Superior temporal gyrus (tissue), 1 donor: ENCODE results near the gene POLR2A.
A peak's percentile ranks its signal among the peaks of the same experiment; 100 is the strongest.

Experiments
- DNase-seq: peaks from one replicate; pipeline ENCODE4 v3.0.0-alpha.2; 2016; ENCODE audit errors: extremely low spot score

Gene POLR2A

DNA sequence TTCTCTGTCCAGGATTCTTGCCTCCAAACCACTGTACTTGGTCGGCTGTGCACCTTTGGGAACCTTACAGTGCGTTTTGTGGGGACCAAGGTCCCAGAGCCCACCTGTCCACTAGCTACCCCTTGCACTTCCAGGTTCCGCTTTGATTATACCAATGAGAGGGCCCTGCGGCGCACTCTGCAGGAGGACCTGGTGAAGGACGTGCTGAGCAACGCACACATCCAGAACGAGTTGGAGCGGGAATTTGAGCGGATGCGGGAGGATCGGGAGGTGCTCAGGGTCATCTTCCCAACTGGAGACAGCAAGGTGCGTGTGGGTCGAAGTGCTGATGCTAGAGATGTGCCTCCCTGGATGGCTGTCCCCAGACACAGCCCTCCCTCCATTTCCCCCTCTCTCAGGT is 18.8 kb downstream of the POLR2A start:
- no peak for DNase-seq

DNA sequence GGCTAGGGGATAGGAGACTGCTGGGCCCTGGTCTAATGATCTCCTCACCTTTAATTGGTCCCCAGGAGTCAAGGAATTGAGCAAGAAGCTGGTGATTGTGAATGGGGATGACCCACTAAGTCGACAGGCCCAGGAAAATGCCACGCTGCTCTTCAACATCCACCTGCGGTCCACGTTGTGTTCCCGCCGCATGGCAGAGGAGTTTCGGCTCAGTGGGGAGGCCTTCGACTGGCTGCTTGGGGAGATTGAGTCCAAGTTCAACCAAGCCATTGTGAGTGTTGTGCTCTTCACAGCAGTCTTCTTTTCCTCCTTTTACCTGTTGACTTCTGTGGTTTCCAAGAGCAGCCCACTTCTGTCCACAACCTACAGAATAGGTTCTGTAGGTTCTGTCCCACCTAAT is 19.4 kb downstream of the POLR2A start:
- DNase-seq, result no peak

DNA sequence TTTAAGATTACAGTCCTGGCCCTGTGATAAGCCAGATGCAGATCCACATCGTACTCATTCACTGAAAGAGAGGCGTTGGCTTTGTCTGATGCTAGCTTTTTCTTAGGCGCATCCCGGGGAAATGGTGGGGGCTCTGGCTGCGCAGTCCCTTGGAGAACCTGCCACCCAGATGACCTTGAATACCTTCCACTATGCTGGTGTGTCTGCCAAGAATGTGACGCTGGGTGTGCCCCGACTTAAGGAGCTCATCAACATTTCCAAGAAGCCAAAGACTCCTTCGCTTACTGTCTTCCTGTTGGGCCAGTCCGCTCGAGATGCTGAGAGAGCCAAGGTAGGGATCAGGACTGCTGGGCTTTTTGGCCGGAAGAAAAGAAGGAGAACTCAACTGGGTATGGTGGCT is 24.0 kb downstream of the POLR2A start:
- no peak for DNase-seq

DNA sequence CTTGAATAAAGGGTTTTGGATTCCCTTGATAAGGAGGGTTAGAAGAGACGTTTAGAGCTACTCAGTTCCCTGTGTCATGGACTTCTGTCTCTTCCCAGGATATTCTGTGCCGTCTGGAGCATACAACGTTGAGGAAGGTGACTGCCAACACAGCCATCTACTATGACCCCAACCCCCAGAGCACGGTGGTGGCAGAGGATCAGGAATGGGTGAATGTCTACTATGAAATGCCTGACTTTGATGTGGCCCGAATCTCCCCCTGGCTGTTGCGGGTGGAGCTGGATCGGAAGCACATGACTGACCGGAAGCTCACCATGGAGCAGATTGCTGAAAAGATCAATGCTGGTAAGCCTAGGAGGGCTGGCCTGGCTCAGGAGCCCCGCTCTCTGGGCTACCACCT is 24.7 kb downstream of the POLR2A start:
- DNase-seq, result no peak

GRCh38 chr17:7509937-7510336 is 25.8 kb downstream of the POLR2A start:
- DNase-seq, result no peak

DNA sequence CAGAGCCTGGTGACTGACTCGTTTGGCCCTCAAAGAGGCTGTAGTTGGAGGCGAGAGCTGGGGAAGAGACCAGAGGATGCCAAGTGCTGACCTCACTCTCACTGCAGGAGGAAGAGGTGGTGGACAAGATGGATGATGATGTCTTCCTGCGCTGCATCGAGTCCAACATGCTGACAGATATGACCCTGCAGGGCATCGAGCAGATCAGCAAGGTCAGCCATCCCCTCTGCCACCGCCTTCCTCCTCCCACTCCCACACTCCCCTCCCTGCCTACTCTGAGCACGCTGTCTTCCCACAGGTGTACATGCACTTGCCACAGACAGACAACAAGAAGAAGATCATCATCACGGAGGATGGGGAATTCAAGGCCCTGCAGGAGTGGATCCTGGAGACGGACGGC is 26.9 kb downstream of the POLR2A start:
- no peak for DNase-seq

DNA sequence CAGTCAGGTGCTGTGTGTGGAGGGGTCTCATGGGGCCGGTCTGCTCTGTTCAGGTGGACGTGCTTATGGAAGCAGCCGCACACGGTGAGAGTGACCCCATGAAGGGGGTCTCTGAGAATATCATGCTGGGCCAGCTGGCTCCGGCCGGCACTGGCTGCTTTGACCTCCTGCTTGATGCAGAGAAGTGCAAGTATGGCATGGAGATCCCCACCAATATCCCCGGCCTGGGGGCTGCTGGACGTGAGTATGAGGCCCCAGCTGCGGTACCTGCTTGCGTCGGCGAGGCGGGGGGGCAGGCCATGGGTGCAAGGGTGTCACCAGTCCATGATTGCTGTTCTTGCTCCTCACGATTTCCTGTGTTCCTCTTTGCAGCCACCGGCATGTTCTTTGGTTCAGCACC is 27.9 kb downstream of the POLR2A start:
- DNase-seq, result no peak

DNA sequence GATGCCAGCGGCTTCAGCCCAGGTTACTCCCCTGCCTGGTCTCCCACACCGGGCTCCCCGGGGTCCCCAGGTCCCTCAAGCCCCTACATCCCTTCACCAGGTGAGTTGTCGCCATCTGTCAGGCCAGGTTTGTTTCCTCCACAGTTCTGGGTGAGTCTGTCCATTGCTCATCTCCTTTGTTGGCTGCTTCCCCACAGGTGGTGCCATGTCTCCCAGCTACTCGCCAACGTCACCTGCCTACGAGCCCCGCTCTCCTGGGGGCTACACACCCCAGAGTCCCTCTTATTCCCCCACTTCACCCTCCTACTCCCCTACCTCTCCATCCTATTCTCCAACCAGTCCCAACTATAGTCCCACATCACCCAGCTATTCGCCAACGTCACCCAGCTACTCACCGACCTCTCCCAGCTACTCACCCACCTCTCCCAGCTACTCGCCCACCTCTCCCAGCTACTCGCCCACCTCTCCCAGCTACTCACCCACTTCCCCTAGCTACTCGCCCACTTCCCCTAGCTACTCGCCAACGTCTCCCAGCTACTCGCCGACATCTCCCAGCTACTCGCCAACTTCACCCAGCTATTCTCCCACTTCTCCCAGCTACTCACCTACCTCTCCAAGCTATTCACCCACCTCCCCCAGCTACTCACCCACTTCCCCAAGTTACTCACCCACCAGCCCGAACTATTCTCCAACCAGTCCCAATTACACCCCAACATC is 28.8 kb downstream of the POLR2A start:
- no peak for DNase-seq

DNA sequence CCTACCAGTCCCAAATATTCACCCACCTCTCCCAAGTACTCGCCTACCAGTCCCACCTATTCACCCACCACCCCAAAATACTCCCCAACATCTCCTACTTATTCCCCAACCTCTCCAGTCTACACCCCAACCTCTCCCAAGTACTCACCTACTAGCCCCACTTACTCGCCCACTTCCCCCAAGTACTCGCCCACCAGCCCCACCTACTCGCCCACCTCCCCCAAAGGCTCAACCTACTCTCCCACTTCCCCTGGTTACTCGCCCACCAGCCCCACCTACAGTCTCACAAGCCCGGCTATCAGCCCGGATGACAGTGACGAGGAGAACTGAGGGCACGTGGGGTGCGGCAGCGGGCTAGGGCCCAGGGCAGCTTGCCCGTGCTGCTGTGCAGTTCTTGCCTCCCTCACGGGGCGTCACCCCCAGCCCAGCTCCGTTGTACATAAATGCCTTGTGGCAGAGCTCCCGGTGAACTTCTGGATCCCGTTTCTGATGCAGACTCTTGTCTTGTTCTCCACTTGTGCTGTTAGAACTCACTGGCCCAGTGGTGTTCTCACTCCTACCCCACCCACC is 29.8 kb downstream of the POLR2A start:
- DNase-seq, result no peak

DNA sequence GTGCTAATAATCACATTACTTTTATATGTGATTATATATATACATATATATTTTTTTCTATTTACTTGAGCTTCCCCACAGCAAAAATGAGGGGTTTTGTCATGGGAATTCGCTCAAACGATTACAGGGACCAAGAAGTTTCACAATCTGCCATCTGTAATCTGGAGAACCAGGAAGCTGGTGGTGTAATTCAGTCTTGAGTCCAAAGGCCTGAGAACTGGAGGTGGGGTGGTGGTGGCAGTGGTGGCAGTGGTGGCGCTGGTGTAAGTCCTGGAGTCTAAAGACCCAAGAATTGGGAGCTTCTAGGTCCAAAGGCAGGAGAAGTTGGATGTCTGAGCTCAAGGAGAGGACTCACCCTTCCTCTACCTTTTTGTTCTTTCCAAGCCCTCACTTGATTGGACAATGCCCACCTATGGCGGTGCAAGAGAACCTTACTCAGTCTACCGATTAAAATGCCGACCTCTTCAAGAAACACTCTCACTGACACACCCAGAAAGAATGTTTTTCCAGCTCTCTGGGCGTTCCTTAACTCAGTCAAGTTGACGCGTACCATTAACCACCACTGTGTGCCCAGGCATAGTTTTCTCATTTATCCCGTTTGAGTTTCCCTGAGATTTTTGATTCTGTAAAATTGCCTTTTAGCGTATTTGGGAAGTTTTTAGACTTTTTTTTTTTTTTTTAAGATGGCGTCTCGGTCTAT is 31.9 kb downstream of the POLR2A start:
- DNase-seq, result no peak

DNA sequence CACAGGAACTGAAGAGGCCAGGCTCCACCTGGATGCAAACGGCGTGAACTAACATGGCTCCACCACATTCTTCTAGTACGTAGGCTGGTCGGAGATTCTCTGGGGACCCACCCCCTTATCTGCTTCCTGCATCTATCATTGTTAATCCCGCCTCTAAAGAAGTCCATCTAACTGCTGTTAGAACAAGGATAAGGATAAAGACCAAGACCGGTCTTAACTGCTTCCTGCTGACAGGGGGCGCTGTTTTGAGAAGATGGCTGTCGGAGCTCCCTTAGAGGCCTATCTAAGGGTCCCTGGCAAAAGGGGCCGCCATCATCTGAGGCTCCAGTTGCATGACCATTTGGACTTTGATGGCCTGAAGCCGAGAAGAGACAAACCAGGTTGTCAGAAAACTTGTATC is 38.9 kb downstream of the POLR2A start:
- no peak for DNase-seq

- no peak for DNase-seq
Observed at GRCh38 chr17:7528842-7529241, 44.7 kb downstream of the POLR2A start.

DNA sequence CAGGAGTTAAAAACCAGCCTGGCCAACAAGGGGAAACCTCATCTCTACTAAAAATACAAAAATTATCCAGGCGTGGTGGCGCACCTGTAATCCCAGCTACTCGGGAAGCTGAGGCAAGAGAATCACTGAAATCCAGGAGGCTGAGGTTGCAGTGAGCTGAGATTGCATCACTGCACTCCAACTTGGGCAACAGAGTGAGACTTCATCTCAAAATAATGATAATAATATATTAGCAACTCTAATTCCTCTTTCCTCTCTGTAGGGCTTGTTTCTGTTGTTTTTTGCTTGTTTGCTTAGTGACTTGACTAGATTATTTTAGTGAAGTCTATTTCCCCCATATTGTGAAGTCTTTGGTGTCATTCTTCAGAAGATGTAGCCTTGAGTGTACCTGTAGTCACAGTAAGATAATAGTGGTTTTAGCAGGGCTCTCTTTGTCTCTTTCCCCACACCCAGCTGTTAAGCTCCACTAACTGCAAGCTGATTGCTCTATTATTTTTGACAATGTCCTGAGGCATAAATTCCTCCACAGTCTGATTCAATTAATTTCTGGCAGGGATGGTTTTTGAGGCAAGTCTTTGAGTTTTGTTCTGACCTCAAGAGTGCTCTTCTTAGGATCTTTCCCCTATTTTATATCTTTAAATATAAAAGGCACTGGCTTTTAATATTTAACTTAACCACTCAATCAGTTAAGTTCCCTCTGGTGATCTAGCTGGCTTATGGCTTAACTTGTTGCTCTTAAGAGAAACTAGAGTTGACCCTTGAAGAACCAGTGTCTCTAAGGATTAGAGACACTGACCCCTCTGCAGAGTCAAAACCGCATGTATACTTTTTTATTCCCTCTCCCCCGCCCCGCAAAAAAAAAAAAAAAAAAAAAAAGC is 46.1 kb downstream of the POLR2A start:
- DNase-seq, result no peak

DNA sequence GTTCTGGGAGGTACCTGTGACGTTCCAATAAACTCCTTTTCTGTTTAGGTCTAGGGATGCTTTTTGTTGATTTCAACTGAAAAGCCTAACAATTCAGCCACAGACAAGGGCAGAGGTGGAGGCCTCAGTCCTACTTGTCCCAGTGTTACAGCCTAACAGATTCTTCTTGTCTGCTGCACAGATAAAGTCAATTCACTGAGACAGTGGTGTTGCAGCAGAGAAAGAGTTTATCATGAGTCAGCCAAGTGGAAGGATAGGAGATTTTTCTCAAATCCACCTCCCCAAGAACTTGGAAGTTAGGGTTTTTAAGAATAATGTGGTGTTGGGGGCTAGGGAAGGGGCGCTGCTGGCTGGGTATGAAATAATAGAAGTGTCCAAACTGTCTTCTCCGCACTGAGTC is 53.9 kb downstream of the POLR2A start:
- DNase-seq, result no peak

DNA sequence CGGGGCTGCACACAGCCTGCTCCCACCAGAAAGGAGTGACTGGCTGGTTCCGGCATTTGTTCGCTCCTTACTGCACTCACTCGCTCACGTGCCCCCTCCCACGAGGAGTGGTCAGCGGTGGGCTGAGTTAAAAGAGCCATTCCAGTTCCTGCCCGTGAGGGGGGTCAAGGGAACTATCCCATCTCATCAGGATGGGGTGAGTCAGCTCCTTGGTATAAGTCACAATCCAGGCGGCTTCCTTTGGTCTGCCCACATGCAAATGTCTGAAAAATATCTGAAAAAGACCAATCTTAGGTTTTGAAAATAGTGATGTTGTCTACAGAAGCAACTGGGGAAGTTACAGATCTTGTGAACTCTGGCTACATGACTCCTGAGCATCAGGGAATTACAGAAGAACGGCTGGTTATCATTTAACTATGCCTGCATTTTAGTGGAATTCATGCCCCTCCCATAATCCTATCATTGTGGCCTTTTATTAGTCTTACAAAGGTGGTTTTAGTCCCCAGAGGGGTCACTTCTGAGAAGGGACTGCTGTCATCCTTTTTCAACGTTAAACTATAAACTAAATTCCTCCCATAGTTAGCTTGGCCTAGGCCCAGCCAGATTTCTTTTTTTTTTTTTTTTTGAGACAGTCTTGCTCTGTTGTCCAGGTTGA is 54.9 kb downstream of the POLR2A start:
- DNase-seq, result no peak

DNA sequence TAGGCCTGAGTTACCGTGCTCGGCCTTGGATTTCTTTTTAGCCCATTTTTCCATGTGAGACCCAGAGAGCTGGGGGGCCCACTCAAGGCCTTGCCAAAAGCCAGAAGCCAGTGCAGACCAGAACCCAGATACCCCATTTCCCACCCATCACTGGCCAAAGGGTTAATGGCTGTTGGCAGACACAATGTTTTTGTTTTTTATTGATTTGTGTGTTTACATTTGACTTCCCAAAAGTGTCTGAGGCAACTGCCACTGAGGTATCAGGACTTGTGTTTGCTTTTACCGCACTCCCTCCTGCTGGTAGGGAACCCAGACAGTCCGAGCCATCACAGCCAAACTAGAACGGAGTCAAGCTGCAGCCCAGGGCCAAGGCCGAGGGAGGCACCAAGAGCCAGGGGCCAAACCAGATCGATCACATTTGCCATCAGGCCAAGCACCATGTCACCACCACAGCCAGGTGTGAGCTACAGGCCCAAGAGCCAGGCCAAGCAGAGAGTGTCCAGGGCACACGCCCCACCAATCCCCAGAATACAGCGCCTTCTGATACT is 57.0 kb downstream of the POLR2A start:
- no peak for DNase-seq

GRCh38 chr17:7544911-7545310 is 60.7 kb downstream of the POLR2A start:
- DNase-seq, result no peak

- DNase-seq, result peak; percentile 26
Observed at GRCh38 chr17:7548585-7549400, 64.6 kb downstream of the POLR2A start, which contains the start of gene TNFSF12. Gene TNFSF12, plus strand, starts transcription at chr17:7549058. Its CDS starts 96 bp downstream, at chr17:7549154.
